Spleen (tissue), 11 donors: ENCODE data around the gene RB1. TPM values are rescaled to one million over a fixed set of nuclear protein-coding genes. Genes with fewer than 3 reads are reported as not detected.

Experiments used
- DNase-seq: peaks from one replicate; pipeline ENCODE4 v3.0.0-alpha.2; 2020
- H3K27ac ChIP-seq, 8 donors: fragments of 200-600 bp; sonication (generic) in 7 of 8; 1 replicate in 4 of 8; 2 replicates in 4 of 8; pipeline versions ENCODE4 v1.5.0 to v1.8.0; 2016 to 2021; ENCODE audit warnings: inconsistent platforms in 4 of 8, mild to moderate bottlenecking in 4 of 8, moderate library complexity in 1 of 8
- H3K27me3 ChIP-seq, 7 donors: fragments of 200-600 bp; sonication (generic) in 6 of 7; replicated peaks in 1 of 7; 1 replicate in 4 of 7; 2 replicates in 3 of 7; pipeline versions ENCODE4 v1.5.0 to v1.8.0; 2016 to 2021; ENCODE audit warnings: inconsistent platforms in 3 of 7, mild to moderate bottlenecking in 1 of 7
- H3K36me3 ChIP-seq, 6 donors: fragments of 200-600 bp; sonication (generic) in 5 of 6; 1 replicate in 4 of 6; 2 replicates in 2 of 6; pipeline versions ENCODE4 v1.5.0 to v1.8.0; 2016 to 2021; ENCODE audit warnings: inconsistent platforms in 2 of 6
- H3K4me1 ChIP-seq, 6 donors: fragments of 200-600 bp; sonication (generic) in 5 of 6; 1 replicate in 3 of 6; 2 replicates in 3 of 6; pipeline versions ENCODE4 v1.5.0 to v1.8.0; 2016 to 2021; ENCODE audit warnings: inconsistent platforms in 3 of 6
- H3K4me3 ChIP-seq, 8 donors: fragments of 200-600 bp; sonication (generic) in 7 of 8; 1 replicate in 4 of 8; 2 replicates in 4 of 8; pipeline versions ENCODE4 v1.5.0 to v1.8.0; 2016 to 2021; ENCODE audit warnings: inconsistent platforms in 4 of 8, mild to moderate bottlenecking in 4 of 8, moderate library complexity in 2 of 8
- H3K9me3 ChIP-seq, 8 donors: fragments of 200-600 bp; sonication (generic) in 7 of 8; 1 replicate in 4 of 8; 2 replicates in 4 of 8; pipeline versions ENCODE4 v1.5.0 to v1.8.0; 2016 to 2021; ENCODE audit warnings: inconsistent platforms in 4 of 8
- POLR2A ChIP-seq, 3 donors: fragments of 450-650 bp; IDR thresholded peaks; one replicate each; pipeline ENCODE4 v1.5.1; 2017; ENCODE audit warnings: antibody characterized with exemption in 3 of 3, mild to moderate bottlenecking in 1 of 3
- POLR2AphosphoS5 ChIP-seq, 3 donors: sonication (generic); formaldehyde crosslinking; IDR thresholded peaks; one replicate each; pipeline ENCODE4 v1.5.1; 2017; ENCODE audit warnings: antibody characterized with exemption in 3 of 3
- WGBS, 5 donors: extraction: QIAGEN DNeasy Blood & Tissue Kit in 3 of 5; methylation state at CpG; one replicate each; pipeline versions ENCODE4 v1.1.5 to v1.1.7; 2013 to 2018; 5-methylcytosine and 5-hydroxymethylcytosine counted together
- intact Hi-C: fragments of 100-400 bp; cut with DNase I; formaldehyde crosslinking; loops from one replicate; pipeline ENCODE4 v1.15.0; 2023; ENCODE audit warnings: low total_unique reads
- polyA plus RNA-seq, 3 donors: library from polyadenylated mRNA; stranded (reverse); fragments of 200-250 nt; gene quantifications; one replicate each; pipeline ENCODE4 v1.2.1, GENCODE V29; 2013
- total RNA-seq, 7 donors: library from RNA; depleted of rRNA in 3 of 7; stranded (reverse); fragments of >200 nt in 3 of 7; fragmentation: NEBNext Ultra II Directional in 4 of 7; extraction: Animal tissue kit (Norgen Biotek cat#: 25700) in 4 of 7; gene quantifications; one replicate each; pipeline versions ENCODE4 v1.1.0 to v1.2.1, GENCODE V29; 2016 to 2021
- TF ChIP-seq, protein P1 (sequence below), 11 experiments: fragments of 200-600 bp in 7 of 11; fragments of 450-650 bp in 4 of 11; sonication (generic) in 4 of 11; IDR thresholded peaks in 8 of 11; conservative IDR thresholded peaks in 3 of 11; 1 replicate in 7 of 11; 2 replicates in 4 of 11; pipeline versions ENCODE4 v1.4.0 to v1.8.0; 2016 to 2021; ENCODE audit warnings: antibody characterized with exemption in 11 of 11, inconsistent platforms in 4 of 11, mild to moderate bottlenecking in 1 of 11
- donor health status: healthy with polysubstance abuse.
- donor health status: DM: no; HTN: no; CAD: no; lungs with moderate emphysema.
- donor health status: DM: no; HTN: no; CAD: no.
- donor health status: Bipolar disorder and iron deficiency.
- donor health status: healthy.
- donor health status: DM: no; HTN: no; CAD: no.
- donor health status: DM: yes; HTN: yes; CAD: no.

The RB1 gene
- total and polyA plus RNA-seq, 10 donors, result 21.3 to 88.0 (median 60.2) TPM

DNA sequence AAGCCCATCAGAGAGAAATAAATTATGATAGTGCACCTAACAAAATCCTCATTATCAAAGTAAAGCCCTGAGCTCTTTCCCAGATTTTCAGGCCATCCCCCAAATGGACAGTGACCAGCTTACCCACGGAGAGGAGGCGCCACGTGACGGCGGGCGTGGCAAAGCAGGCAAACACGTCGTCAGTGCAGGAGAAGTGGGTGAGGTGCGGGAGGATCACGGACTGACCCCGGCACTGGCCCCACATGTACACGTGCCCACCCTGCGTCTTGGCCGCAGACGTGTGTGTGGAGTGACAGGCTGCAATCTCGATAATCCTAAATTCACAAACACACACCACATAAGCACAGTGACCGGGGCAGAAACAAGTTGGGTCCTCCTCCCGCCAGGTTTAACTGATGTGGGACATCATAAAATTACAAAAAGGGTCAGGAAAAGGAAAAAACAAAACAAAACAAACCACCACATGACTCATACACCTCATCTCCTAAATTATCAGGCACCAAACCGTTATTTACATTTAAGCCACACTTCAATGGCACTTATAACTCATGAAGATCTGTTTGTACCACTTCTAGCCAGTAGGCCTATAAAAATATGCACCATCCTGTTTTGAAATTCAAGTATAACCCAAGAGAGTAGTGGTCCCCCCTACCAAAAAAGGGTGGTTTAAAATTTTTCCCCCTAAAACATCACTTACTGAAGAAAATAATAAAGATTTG, 199.2 kb downstream of the RB1 start:
- Histone ChIP-seq H3K4me1 (peaks cover 10 to 68% (median 41%) of the 10 kb centered on the region in 6 donors), H3K27ac (peak overlapping the region in 1 of 8 donors; percentile 89), H3K4me3 (no peak overlapping the region), H3K36me3 (peaks cover 0 to 24% (median 0%) of the 10 kb centered on the region in 6 donors), H3K9me3 (no peaks in the 10 kb centered on the region), H3K27me3 (no peaks in the 10 kb centered on the region)
- TF ChIP-seq, protein P1, sequence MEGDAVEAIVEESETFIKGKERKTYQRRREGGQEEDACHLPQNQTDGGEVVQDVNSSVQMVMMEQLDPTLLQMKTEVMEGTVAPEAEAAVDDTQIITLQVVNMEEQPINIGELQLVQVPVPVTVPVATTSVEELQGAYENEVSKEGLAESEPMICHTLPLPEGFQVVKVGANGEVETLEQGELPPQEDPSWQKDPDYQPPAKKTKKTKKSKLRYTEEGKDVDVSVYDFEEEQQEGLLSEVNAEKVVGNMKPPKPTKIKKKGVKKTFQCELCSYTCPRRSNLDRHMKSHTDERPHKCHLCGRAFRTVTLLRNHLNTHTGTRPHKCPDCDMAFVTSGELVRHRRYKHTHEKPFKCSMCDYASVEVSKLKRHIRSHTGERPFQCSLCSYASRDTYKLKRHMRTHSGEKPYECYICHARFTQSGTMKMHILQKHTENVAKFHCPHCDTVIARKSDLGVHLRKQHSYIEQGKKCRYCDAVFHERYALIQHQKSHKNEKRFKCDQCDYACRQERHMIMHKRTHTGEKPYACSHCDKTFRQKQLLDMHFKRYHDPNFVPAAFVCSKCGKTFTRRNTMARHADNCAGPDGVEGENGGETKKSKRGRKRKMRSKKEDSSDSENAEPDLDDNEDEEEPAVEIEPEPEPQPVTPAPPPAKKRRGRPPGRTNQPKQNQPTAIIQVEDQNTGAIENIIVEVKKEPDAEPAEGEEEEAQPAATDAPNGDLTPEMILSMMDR (IDR thresholded peaks at IDR 0.05 in 8 of 11, conservative IDR thresholded peaks at IDR 0.05 in 3 of 11), result no peak
- no peak for TF ChIP-seq POLR2A (IDR thresholded peaks at IDR 0.05)
- peak in 1 of 3 donors; percentile 13 for TF ChIP-seq POLR2AphosphoS5 (IDR thresholded peaks at IDR 0.05)
- DNase-seq, result no peak
- intact Hi-C loops, result no loop called here
- WGBS, 5 donors, result 91 to 95% (median 92%) methylated on average over 19 of the region's 19 CpGs

DNA sequence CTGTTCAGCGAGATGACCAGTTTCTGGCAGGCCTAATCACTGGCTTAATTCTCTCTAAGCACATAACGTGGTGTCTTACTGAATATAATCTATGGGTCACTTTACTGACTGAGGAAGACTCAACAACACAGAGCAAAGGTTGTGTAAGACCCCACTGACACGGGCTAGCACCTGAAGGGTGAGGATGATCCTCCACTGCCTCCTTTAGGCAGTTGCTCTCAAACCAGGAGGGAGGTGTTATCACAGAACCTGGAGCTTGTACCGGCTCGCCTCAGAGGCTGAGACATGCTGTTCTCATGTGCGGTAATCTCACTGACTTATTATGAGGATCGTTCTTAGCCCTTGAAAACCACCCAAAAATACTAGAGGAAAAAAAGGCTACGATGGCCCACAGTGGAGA, 201.1 kb downstream of the RB1 start:
- Histone ChIP-seq H3K27me3 (no peaks in the 10 kb centered on the region), H3K4me1 (peaks cover 10 to 63% (median 41%) of the 10 kb centered on the region in 6 donors), H3K4me3 (no peak overlapping the region), H3K9me3 (no peaks in the 10 kb centered on the region), H3K36me3 (peaks cover 0 to 20% (median 0%) of the 10 kb centered on the region in 6 donors), H3K27ac (peak overlapping the region in 5 of 8 donors; percentile 83 to 89 (median 86))
- intact Hi-C loops, result no loop called here
- 87 to 95% (median 89%) methylated on average over 8 of the region's 8 CpGs for WGBS, 5 donors
- no peak for DNase-seq
- no peak for TF ChIP-seq POLR2AphosphoS5 (IDR thresholded peaks at IDR 0.05)
- TF ChIP-seq, protein P1 (IDR thresholded peaks at IDR 0.05 in 8 of 11, conservative IDR thresholded peaks at IDR 0.05 in 3 of 11), result no peak
- no peak for TF ChIP-seq POLR2A (IDR thresholded peaks at IDR 0.05)

DNA sequence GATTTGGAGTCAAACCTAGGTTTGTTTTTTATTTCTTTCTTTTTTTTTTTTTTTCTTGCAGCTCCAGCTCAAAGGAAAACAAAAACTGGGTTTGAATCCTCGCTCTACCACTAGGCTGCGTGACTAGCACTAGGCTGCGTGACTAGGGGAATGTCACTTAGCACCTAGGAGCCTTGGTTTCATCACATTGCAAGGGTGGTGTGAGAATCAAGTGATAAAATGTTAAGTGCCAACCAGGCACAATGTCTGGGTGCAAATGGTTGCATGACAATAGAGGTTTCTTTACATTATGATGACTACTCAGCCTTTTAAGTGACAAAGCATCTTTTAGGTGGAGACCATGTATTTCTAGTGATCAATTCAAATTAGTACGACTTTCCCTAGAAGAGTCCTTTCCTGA, 201.5 kb downstream of the RB1 start:
- Histone ChIP-seq H3K27me3 (no peaks in the 10 kb centered on the region), H3K4me3 (peak overlapping the region in 1 of 8 donors; percentile 38), H3K36me3 (peaks cover 0 to 20% (median 0%) of the 10 kb centered on the region in 6 donors), H3K4me1 (peaks cover 10 to 62% (median 43%) of the 10 kb centered on the region in 6 donors), H3K27ac (peak overlapping the region; percentile 54 to 89 (median 84)), H3K9me3 (no peaks in the 10 kb centered on the region)
- no peak for DNase-seq
- TF ChIP-seq POLR2AphosphoS5 (IDR thresholded peaks at IDR 0.05), result no peak
- TF ChIP-seq, protein P1 (IDR thresholded peaks at IDR 0.05 in 8 of 11, conservative IDR thresholded peaks at IDR 0.05 in 3 of 11), result no peak
- TF ChIP-seq POLR2A (IDR thresholded peaks at IDR 0.05), result no peak
- intact Hi-C loops, result no loop called here
- 77 to 82% (median 80%) methylated on average over 4 of the region's 4 CpGs for WGBS, 5 donors

DNA sequence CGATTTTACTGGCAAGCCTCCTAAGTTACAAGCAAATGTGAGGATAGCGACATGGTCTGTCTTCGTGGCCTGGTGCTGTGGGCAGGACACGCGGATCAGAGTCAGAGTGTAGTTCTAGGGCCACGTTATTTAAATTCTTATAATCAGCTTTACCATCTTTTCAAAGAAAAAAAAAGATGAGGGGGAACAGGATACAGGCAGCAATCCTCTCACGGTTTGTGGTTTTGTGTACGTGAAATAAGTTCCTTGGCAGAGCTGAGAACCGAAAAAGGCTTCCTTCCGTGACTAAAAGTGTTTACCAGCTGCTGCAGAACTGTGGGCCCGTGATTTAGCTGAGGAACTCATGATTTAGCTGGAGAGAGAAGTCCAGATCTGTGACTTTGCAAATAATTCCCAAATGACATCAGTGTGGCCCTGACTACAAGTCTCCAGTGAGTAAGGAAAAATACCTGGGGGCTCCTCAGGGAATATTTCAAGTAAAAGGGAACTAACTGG, 202.1 kb downstream of the RB1 start:
- Histone ChIP-seq H3K36me3 (peaks cover 0 to 20% (median 0%) of the 10 kb centered on the region in 6 donors), H3K4me3 (peak overlapping the region in 1 of 8 donors; percentile 38), H3K9me3 (no peaks in the 10 kb centered on the region), H3K27me3 (no peaks in the 10 kb centered on the region), H3K27ac (peak overlapping the region; percentile 54 to 89 (median 84)), H3K4me1 (peaks cover 10 to 61% (median 44%) of the 10 kb centered on the region in 6 donors)
- 27 to 40% (median 30%) methylated on average over 11 of the region's 11 CpGs for WGBS, 5 donors
- no peak for DNase-seq
- intact Hi-C loops, result no loop called here
- peak in 1 of 3 donors; percentile 77 for TF ChIP-seq POLR2AphosphoS5 (IDR thresholded peaks at IDR 0.05)
- TF ChIP-seq, protein P1 (IDR thresholded peaks at IDR 0.05 in 8 of 11, conservative IDR thresholded peaks at IDR 0.05 in 3 of 11), result no peak
